H1 (cell line): ENCODE data around the gene SYP. TPM values are rescaled to one million over a fixed set of nuclear protein-coding genes. Genes with fewer than 3 reads are reported as not detected.

Experiments used
- CTCF ChIA-PET: fragments of 300-600 bp; sonication (Branson Sonifier 250); formaldehyde crosslinking; loops from one replicate; lab custom pipeline; 2021; ENCODE audit not compliant: partially characterized antibody; lab: Charles Lee
- POLR2A ChIA-PET: fragments of 300-600 bp; sonication (Branson Sonifier 250); formaldehyde crosslinking; loops from one replicate; lab custom pipeline; 2021; ENCODE audit warnings: inconsistent platforms; ENCODE audit not compliant: partially characterized antibody; lab: Charles Lee
- DNase-seq, 2 experiments: peaks; one replicate each; pipeline versions ENCODE4 v3.0.0 to v3.0.0-alpha.2; 2010 to 2022; ENCODE audit warnings: low spot score in 2 of 2, low read depth in 1 of 2, mixed read lengths in 1 of 2
- FAIRE-seq: peaks from 2 replicates; lab custom pipeline; 2011; peaks lifted over from hg19 to GRCh38; lab: Jason Lieb, UNC
- H2AFZ ChIP-seq: 2 replicates; pipeline ENCODE4 v1.8.1; 2012; ENCODE audit warnings: low read length, inconsistent platforms
- H2AK5ac ChIP-seq: 2 replicates; pipeline ENCODE4 v1.6.1; 2013; ENCODE audit warnings: low read depth, low read length
- H2BK120ac ChIP-seq: replicated peaks from 2 replicates; pipeline ENCODE3; 2013; ENCODE audit warnings: low read depth, low read length, inconsistent platforms
- H2BK12ac ChIP-seq: 2 replicates; pipeline ENCODE4 v1.6.1; 2013; ENCODE audit warnings: low read depth, low read length
- H2BK15ac ChIP-seq: 2 replicates; pipeline ENCODE4 v1.6.1; 2013; ENCODE audit warnings: low read length
- H2BK20ac ChIP-seq: 2 replicates; pipeline ENCODE4 v1.6.1; 2013; ENCODE audit warnings: low read length
- H2BK5ac ChIP-seq: 2 replicates; pipeline ENCODE4 v1.6.1; 2013; ENCODE audit warnings: low read depth, low read length
- H3K14ac ChIP-seq: 2 replicates; pipeline ENCODE4 v1.6.1; 2013; ENCODE audit warnings: inconsistent platforms; ENCODE audit not compliant: insufficient read length
- H3K18ac ChIP-seq: 2 replicates; pipeline ENCODE4 v1.6.1; 2013; ENCODE audit warnings: low read length; ENCODE audit errors: extremely low read depth
- H3K23ac ChIP-seq: 2 replicates; pipeline ENCODE4 v1.6.1; 2013; ENCODE audit warnings: inconsistent platforms; ENCODE audit not compliant: insufficient read length
- H3K23me2 ChIP-seq: 2 replicates; pipeline ENCODE4 v1.6.1; 2013; ENCODE audit warnings: low read depth, low read length
- H3K27ac ChIP-seq: 2 replicates; pipeline ENCODE4 v1.6.1; 2011; ENCODE audit warnings: low read depth, low read length, inconsistent platforms
- H3K27me3 ChIP-seq, 4 experiments: replicated peaks in 1 of 4; 1 replicate in 1 of 4; 2 replicates in 3 of 4; pipeline versions ENCODE4 v1.6.1 to v1.8.1; 2011 to 2013; ENCODE audit warnings: low read length in 3 of 4, mild to moderate bottlenecking in 3 of 4, inconsistent platforms in 2 of 4, mixed read lengths in 2 of 4, moderate library complexity in 1 of 4; ENCODE audit not compliant: control insufficient read depth in 3 of 4, insufficient read depth in 3 of 4; ENCODE audit errors: extremely low read depth in 1 of 4
- H3K36me3 ChIP-seq, 4 experiments: 2 replicates each; pipeline versions ENCODE4 v1.6.1 to v1.8.1; 2011 to 2013; ENCODE audit warnings: mild to moderate bottlenecking in 4 of 4, low read length in 3 of 4, moderate library complexity in 2 of 4, control low read depth in 1 of 4, inconsistent platforms in 1 of 4; ENCODE audit not compliant: insufficient read depth in 4 of 4, control insufficient read depth in 2 of 4
- H3K4ac ChIP-seq: replicated peaks from 2 replicates; pipeline ENCODE3; 2013; ENCODE audit warnings: low read length, low read depth, mixed read lengths, inconsistent platforms; ENCODE audit not compliant: insufficient read length
- H3K4me1 ChIP-seq, 4 experiments: replicated peaks in 1 of 4; 1 replicate in 1 of 4; 2 replicates in 3 of 4; pipeline versions ENCODE4 v1.6.1 to v1.8.1; 2011 to 2013; ENCODE audit warnings: low read length in 3 of 4, inconsistent platforms in 2 of 4, mixed read lengths in 1 of 4; ENCODE audit not compliant: insufficient read depth in 4 of 4, control insufficient read depth in 3 of 4
- H3K4me2 ChIP-seq, 2 experiments: 2 replicates each; pipeline versions ENCODE4 v1.6.1 to v1.8.1; 2011 to 2013; ENCODE audit warnings: low read depth in 2 of 2, low read length in 2 of 2, control low read depth in 1 of 2, inconsistent platforms in 1 of 2, mild to moderate bottlenecking in 1 of 2; ENCODE audit not compliant: insufficient read depth in 1 of 2
- H3K4me3 ChIP-seq, 4 experiments: fragments of 200-600, 300-600 bp in 1 of 4; sonication (generic), shearing (Covaris generic), sonication (Bioruptor Twin) in 1 of 4; 2 replicates each; pipeline versions ENCODE4 v1.5.1 to v1.8.1; 2011 to 2016; ENCODE audit warnings: low read length in 4 of 4, low read depth in 3 of 4, control low read depth in 2 of 4, inconsistent platforms in 2 of 4, mild to moderate bottlenecking in 2 of 4, mixed read lengths in 1 of 4, moderate library complexity in 1 of 4; ENCODE audit not compliant: insufficient read depth in 2 of 4; ENCODE audit errors: extremely low read depth in 1 of 4
- H3K56ac ChIP-seq: replicated peaks from 2 replicates; pipeline ENCODE3; 2013; ENCODE audit warnings: low read depth, mild to moderate bottlenecking, mixed read lengths, low read length, inconsistent platforms; ENCODE audit not compliant: insufficient read length
- H3K79me1 ChIP-seq: 2 replicates; pipeline ENCODE4 v1.6.1; 2013; ENCODE audit warnings: low read depth, low read length, control low read depth
- H3K79me2 ChIP-seq, 2 experiments: 2 replicates each; pipeline versions ENCODE4 v1.6.1 to v1.8.1; 2012 to 2013; ENCODE audit warnings: low read length in 2 of 2, mild to moderate bottlenecking in 2 of 2, inconsistent platforms in 1 of 2; ENCODE audit not compliant: insufficient read depth in 2 of 2, control insufficient read depth in 1 of 2
- H3K9ac ChIP-seq, 4 experiments: replicated peaks in 1 of 4; 1 replicate in 1 of 4; 2 replicates in 3 of 4; pipeline versions ENCODE4 v1.6.1 to v1.8.1; 2011 to 2013; ENCODE audit warnings: low read depth in 3 of 4, low read length in 3 of 4, control low read depth in 2 of 4, mild to moderate bottlenecking in 2 of 4, moderate library complexity in 2 of 4, inconsistent platforms in 1 of 4; ENCODE audit errors: extremely low read depth in 1 of 4
- H3K9me3 ChIP-seq, 2 experiments: 2 replicates each; pipeline versions ENCODE4 v1.6.1 to v1.8.1; 2012 to 2013; ENCODE audit warnings: mild to moderate bottlenecking in 2 of 2, moderate library complexity in 2 of 2, control low read depth in 1 of 2, inconsistent platforms in 1 of 2, low read depth in 1 of 2, low read length in 1 of 2, mixed read lengths in 1 of 2; ENCODE audit not compliant: insufficient read depth in 2 of 2
- H4K20me1 ChIP-seq, 2 experiments: replicated peaks in 1 of 2; 2 replicates each; pipeline versions ENCODE3 to v1.8.1; 2011 to 2013; ENCODE audit warnings: inconsistent platforms in 2 of 2, low read length in 2 of 2, mild to moderate bottlenecking in 1 of 2; ENCODE audit not compliant: insufficient read depth in 2 of 2, control insufficient read depth in 1 of 2
- H4K5ac ChIP-seq: 2 replicates; pipeline ENCODE4 v1.6.1; 2013; ENCODE audit warnings: low read length, low read depth, mixed read lengths, inconsistent platforms; ENCODE audit not compliant: insufficient read length
- H4K8ac ChIP-seq: 2 replicates; pipeline ENCODE4 v1.8.0; 2013; ENCODE audit warnings: mild to moderate bottlenecking, moderate library complexity, low read length, inconsistent platforms; ENCODE audit not compliant: insufficient read depth; ENCODE audit errors: extremely low read depth
- H4K91ac ChIP-seq: replicated peaks from 2 replicates; pipeline ENCODE3; 2013; ENCODE audit warnings: low read length, mixed read lengths, inconsistent platforms; ENCODE audit not compliant: insufficient read length
- TCF12 ChIP-seq: IDR thresholded peaks from 2 replicates; pipeline ENCODE4 v1.6.1; 2011; ENCODE audit warnings: low read depth, mild to moderate bottlenecking, low read length
- WGBS, 2 experiments: shearing (Covaris generic) in 1 of 2; methylation state at CpG; one replicate each; pipeline versions ENCODE4 v1.1.6 to v1.1.7; 2013 to 2015; ENCODE audit warnings: low lambda C conversion rate in 2 of 2, mixed read lengths in 2 of 2, inconsistent platforms in 1 of 2, low coverage in 1 of 2, missing lambda C conversion rate in 1 of 2; ENCODE audit not compliant: insufficient replicate concordance in 2 of 2, insufficient coverage in 1 of 2, insufficient read length in 1 of 2; ENCODE audit errors: extremely low coverage in 1 of 2, missing lambda C conversion rate in 1 of 2; 5-methylcytosine and 5-hydroxymethylcytosine counted together
- polyA plus RNA-seq, 7 experiments: library from polyadenylated mRNA; depleted of rRNA in 3 of 7; stranded (reverse) in 5 of 7; unstranded in 2 of 7; fragments of >200 nt in 5 of 7; fragments of 200-250 nt in 2 of 7; gene quantifications; 1 replicate in 5 of 7; 2 replicates in 1 of 7; 4 replicates in 1 of 7; pipeline versions ENCODE4 v1.2.1 to v1.2.3, GENCODE V29; 2011 to 2013; ENCODE audit warnings: missing spikeins in 2 of 7, mixed read lengths in 2 of 7
- total RNA-seq: library from RNA; stranded (reverse); fragmentation: NEBNext Ultra II Directional; extraction: Animal tissue kit (Norgen Biotek cat#: 25700); gene quantifications from 2 replicates; pipeline ENCODE4 v1.2.1, GENCODE V29; 2021

SYP gene
- total and polyA plus RNA-seq, 2 of the 8 experiments (the other 6 are each of a cell fraction or from before 2014, with no cell fraction given), result 4.3 to 10.8 TPM

DNA sequence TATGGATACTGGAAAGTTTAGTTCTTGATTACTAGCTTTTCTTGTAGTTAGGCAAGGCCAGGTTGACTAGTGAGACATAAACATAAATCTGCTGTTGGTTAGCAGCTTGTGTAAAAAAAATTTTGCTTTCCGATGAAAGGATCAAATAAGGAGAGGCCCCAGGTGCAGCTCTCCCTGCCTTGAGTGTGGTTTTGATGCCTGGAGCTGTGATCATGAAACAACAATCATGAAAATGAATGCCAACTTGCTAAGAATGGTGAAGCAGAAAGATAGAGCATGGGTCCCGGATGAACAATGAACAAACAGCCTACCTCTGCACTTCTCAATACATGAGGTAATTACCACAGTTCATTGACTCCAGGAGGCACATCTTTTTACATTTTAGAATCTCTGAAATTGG, 14.4 kb upstream of the SYP start:
- no peak overlapping the region for H3K23ac ChIP-seq
- H3K4me1 ChIP-seq, result peaks cover 0 to 5% (median under 1%) of the 10 kb centered on the region in 4 experiments; a peak in 2 of 7 replicates
- H3K14ac ChIP-seq, result no peak overlapping the region
- POLR2A ChIA-PET, result interaction anchor here (0.6 kb wide), 1 partner anchor 8 kb away, joined by 3 read pairs; no protein-coding TSS in a partner anchor
- H3K23me2 ChIP-seq, result no peaks in the 10 kb centered on the region
- H3K79me2 ChIP-seq, result no peaks in the 10 kb centered on the region
- DNase-seq, result no peak
- CTCF ChIA-PET, result no interaction called here
- H3K9ac ChIP-seq, result no peak overlapping the region
- H3K4ac ChIP-seq, result no peak overlapping the region
- H2BK120ac ChIP-seq, result no peak overlapping the region
- FAIRE-seq, result no peak
- H4K91ac ChIP-seq, result no peak overlapping the region
- H2BK20ac ChIP-seq, result no peak overlapping the region
- H2AK5ac ChIP-seq, result no peak overlapping the region
- H2BK12ac ChIP-seq, result no peak overlapping the region
- H3K9me3 ChIP-seq, result no peaks in the 10 kb centered on the region
- H3K36me3 ChIP-seq, result no peaks in the 10 kb centered on the region
- H3K27ac ChIP-seq, result no peak overlapping the region
- H3K18ac ChIP-seq, result no peak overlapping the region
- H4K5ac ChIP-seq, result no peak overlapping the region
- no peaks in the 10 kb centered on the region for H3K27me3 ChIP-seq
- no peaks in the 10 kb centered on the region for H4K20me1 ChIP-seq
- H3K56ac ChIP-seq, result no peak overlapping the region
- no peaks in the 10 kb centered on the region for H3K79me1 ChIP-seq
- 92% methylated on average over 2 of the region's 2 CpGs; no CpG with 5 or more reads in 1 of the 2 experiments for WGBS, 2 experiments
- no peak overlapping the region for H2BK15ac ChIP-seq
- no peak overlapping the region for H4K8ac ChIP-seq
- no peak overlapping the region for H2BK5ac ChIP-seq
- H2AFZ ChIP-seq, result no peak overlapping the region
- no peak overlapping the region for H3K4me2 ChIP-seq
- no peak overlapping the region for H3K4me3 ChIP-seq
- no peak for TF ChIP-seq TCF12
